Tibial nerve (tissue), 4 donors: ENCODE results near the gene SUGP2. TPM values are rescaled to one million over a fixed set of nuclear protein-coding genes. Genes with fewer than 3 reads are reported as not detected.
A peak's percentile ranks its signal among the peaks of the same experiment; 100 is the strongest.

Source experiments
- DNase-seq, 2 donors: peaks; one replicate each; pipeline ENCODE4 v3.0.0-alpha.2; 2019; ENCODE audit warnings: low spot score in 2 of 2
- H3K27ac ChIP-seq, 4 donors: fragments of 200-600 bp; sonication (generic) in 3 of 4; one replicate each; pipeline ENCODE4 v1.5.1; 2017 to 2019; ENCODE audit warnings: mild to moderate bottlenecking in 1 of 4
- H3K27me3 ChIP-seq, 2 donors: fragments of 200-600 bp; sonication (generic) in 1 of 2; one replicate each; pipeline versions ENCODE4 v1.5.1 to v1.6.0; 2017 to 2019
- H3K36me3 ChIP-seq, 3 donors: fragments of 200-600 bp; sonication (generic); one replicate each; pipeline ENCODE4 v1.5.1; 2018 to 2019
- H3K4me1 ChIP-seq, 4 donors: fragments of 200-600 bp; sonication (generic) in 3 of 4; one replicate each; pipeline ENCODE4 v1.5.1; 2017 to 2019
- H3K4me3 ChIP-seq, 4 donors: fragments of 200-600 bp; sonication (generic) in 3 of 4; one replicate each; pipeline ENCODE4 v1.5.1; 2017 to 2019; ENCODE audit warnings: mild to moderate bottlenecking in 1 of 4, moderate library complexity in 1 of 4
- H3K9me3 ChIP-seq, 4 donors: fragments of 200-600 bp; sonication (generic) in 3 of 4; one replicate each; pipeline ENCODE4 v1.5.1; 2017 to 2019
- CTCF ChIP-seq, 5 experiments: fragments of 200-600 bp in 3 of 5; fragments of 450-650 bp in 2 of 5; sonication (generic) in 3 of 5; IDR thresholded peaks; one replicate each; pipeline ENCODE4 v1.5.1; 2016 to 2019; ENCODE audit warnings: antibody characterized with exemption in 5 of 5, mild to moderate bottlenecking in 3 of 5, moderate library complexity in 2 of 5
- EP300 ChIP-seq, 2 donors: sonication (generic); formaldehyde crosslinking; IDR thresholded peaks; one replicate each; pipeline ENCODE4 v1.6.1; 2017; ENCODE audit warnings: antibody characterized with exemption in 2 of 2, mild to moderate bottlenecking in 1 of 2
- POLR2A ChIP-seq, 2 donors: fragments of 450-650 bp; IDR thresholded peaks; one replicate each; pipeline ENCODE4 v1.6.1; 2017; ENCODE audit warnings: antibody characterized with exemption in 2 of 2, mild to moderate bottlenecking in 2 of 2, moderate library complexity in 2 of 2
- WGBS, 2 donors: methylation state at CpG; one replicate each; pipeline ENCODE4 v1.1.5; 2018; 5-methylcytosine and 5-hydroxymethylcytosine counted together
- total RNA-seq, 4 donors: library from RNA; depleted of rRNA; stranded (reverse); fragments of >200 nt; gene quantifications; one replicate each; pipeline ENCODE4 v1.1.0, GENCODE V29; 2016

Gene SUGP2
- total RNA-seq, 4 donors from 2014 or later: 50.8 to 95.1 (median 65.1) TPM

- no peaks in the 10 kb centered on the region for H3K4me1 ChIP-seq
- WGBS, 2 donors: 90 to 92% methylated on average over 13 to 15 of the region's 15 CpGs
- peaks cover 3 to 86% (median 4%) of the 10 kb centered on the region in 3 donors for H3K36me3 ChIP-seq
- no peak overlapping the region for H3K27ac ChIP-seq
- no peaks in the 10 kb centered on the region for H3K27me3 ChIP-seq
- DNase-seq: no peak
- TF ChIP-seq CTCF (IDR thresholded peaks at IDR 0.05) (no peak), POLR2A (IDR thresholded peaks at IDR 0.05) (no peak), EP300 (IDR thresholded peaks at IDR 0.05) (no peak)
- no peaks in the 10 kb centered on the region for H3K9me3 ChIP-seq
- no peak overlapping the region for H3K4me3 ChIP-seq
These were observed 21.1 kb upstream of the SUGP2 start for GRCh38 chr19:19054315-19054938.

- DNase-seq: no peak
- no peak overlapping the region for H3K27ac ChIP-seq
- TF ChIP-seq CTCF (IDR thresholded peaks at IDR 0.05) (peak; percentile 50 to 65 (median 56)), POLR2A (IDR thresholded peaks at IDR 0.05) (no peak)
- no peaks in the 10 kb centered on the region for H3K4me1 ChIP-seq
- 83 to 88% methylated on average over 25 of the region's 25 CpGs for WGBS, 2 donors
- H3K27me3 ChIP-seq: no peaks in the 10 kb centered on the region
- H3K9me3 ChIP-seq: no peaks in the 10 kb centered on the region
- peaks cover 3 to 79% (median 4%) of the 10 kb centered on the region in 3 donors for H3K36me3 ChIP-seq
- H3K4me3 ChIP-seq: no peak overlapping the region
These were observed 20.4 kb upstream of the SUGP2 start for GRCh38 chr19:19053508-19054314.

- H3K4me1 ChIP-seq: peaks cover 0 to under 1% (median 0%) of the 10 kb centered on the region in 4 donors
- H3K36me3 ChIP-seq: peaks cover 3 to 73% (median 4%) of the 10 kb centered on the region in 3 donors
- TF ChIP-seq CTCF (IDR thresholded peaks at IDR 0.05) (no peak), EP300 (IDR thresholded peaks at IDR 0.05) (no peak), POLR2A (IDR thresholded peaks at IDR 0.05) (no peak)
- no peaks in the 10 kb centered on the region for H3K27me3 ChIP-seq
- WGBS, 2 donors: 73 to 76% methylated on average over 1 of the region's 1 CpG
- H3K4me3 ChIP-seq: no peak overlapping the region
- H3K9me3 ChIP-seq: no peaks in the 10 kb centered on the region
- no peak for DNase-seq
- no peak overlapping the region for H3K27ac ChIP-seq
These were observed 19.6 kb upstream of the SUGP2 start for GRCh38 chr19:19052921-19053320.

- WGBS, 2 donors: 85 to 89% methylated on average over 15 to 19 of the region's 20 CpGs
- H3K4me3 ChIP-seq: no peak overlapping the region
- H3K9me3 ChIP-seq: no peaks in the 10 kb centered on the region
- H3K4me1 ChIP-seq: peaks cover 0 to 11% (median 5%) of the 10 kb centered on the region in 4 donors
- H3K36me3 ChIP-seq: peaks cover 3 to 61% (median 4%) of the 10 kb centered on the region in 3 donors
- no peak overlapping the region for H3K27ac ChIP-seq
- TF ChIP-seq CTCF (IDR thresholded peaks at IDR 0.05): no peak
- no peak for TF ChIP-seq POLR2A (IDR thresholded peaks at IDR 0.05)
- TF ChIP-seq EP300 (IDR thresholded peaks at IDR 0.05): no peak
- no peaks in the 10 kb centered on the region for H3K27me3 ChIP-seq
- no peak for DNase-seq
These were observed 18.3 kb upstream of the SUGP2 start for GRCh38 chr19:19051478-19052213.
